GM06990 (cell line): Measurements from ENCODE around the gene NEAT1.

Source experiments
- DNase-seq: peaks from one replicate; pipeline ENCODE4 v3.0.0-alpha.2; 2011; ENCODE audit not compliant: insufficient read length; ENCODE audit errors: extremely low read depth
- H3K27me3 ChIP-seq: replicated peaks from 2 replicates; pipeline ENCODE4 v1.6.0; 2011; ENCODE audit warnings: low read length; ENCODE audit not compliant: control insufficient read depth, insufficient read depth
- H3K36me3 ChIP-seq: 2 replicates; pipeline ENCODE4 v1.5.1; 2011; ENCODE audit warnings: low read length; ENCODE audit not compliant: control insufficient read depth, insufficient read depth
- H3K4me3 ChIP-seq: replicated peaks from 2 replicates; pipeline ENCODE4 v1.5.1; 2011; ENCODE audit warnings: low read depth, mild to moderate bottlenecking, control low read depth, low read length
- CTCF ChIP-seq: IDR thresholded peaks from 2 replicates; pipeline ENCODE4 v1.5.1; 2011; ENCODE audit warnings: low read length, control low read depth, mild to moderate bottlenecking, inconsistent platforms; ENCODE audit not compliant: insufficient read depth, poor library complexity, severe bottlenecking

NEAT1 gene

GRCh38 chr11:65489035-65489705, 66.6 kb downstream of the NEAT1 start:
- no peak for DNase-seq
- H3K36me3 ChIP-seq: no peaks in the 10 kb centered on the region

GRCh38 chr11:65489706-65490320, 67.2 kb downstream of the NEAT1 start:
- DNase-seq: no peak
- TF ChIP-seq CTCF: no peak
- Histone ChIP-seq H3K4me3 (no peak overlapping the region), H3K27me3 (no peaks in the 10 kb centered on the region), H3K36me3 (no peaks in the 10 kb centered on the region)

More at GRCh38 chr11:65489035-65489705, 66.6 kb downstream of the NEAT1 start:
- no peak for TF ChIP-seq CTCF
- Histone ChIP-seq H3K4me3 (no peak overlapping the region), H3K27me3 (no peaks in the 10 kb centered on the region)

GRCh38 chr11:65491163-65491465, 68.5 kb downstream of the NEAT1 start:
- TF ChIP-seq CTCF: no peak
- no peaks in the 10 kb centered on the region for H3K27me3 ChIP-seq
- no peaks in the 10 kb centered on the region for H3K36me3 ChIP-seq
- DNase-seq: no peak
- no peak overlapping the region for H3K4me3 ChIP-seq

GRCh38 chr11:65491614-65492386, 69.2 kb downstream of the NEAT1 start:
- H3K4me3 ChIP-seq: no peak overlapping the region
- no peak for TF ChIP-seq CTCF
- peak; percentile 58 for DNase-seq
- no peaks in the 10 kb centered on the region for H3K27me3 ChIP-seq
- H3K36me3 ChIP-seq: no peaks in the 10 kb centered on the region

- H3K4me3 ChIP-seq: 0 out of 2 replicates have a peak overlapping the region, but pooled peaks have one; percentile 5
- DNase-seq: no peak
- H3K27me3 ChIP-seq: no peaks in the 10 kb centered on the region
- H3K36me3 ChIP-seq: no peaks in the 10 kb centered on the region
- TF ChIP-seq CTCF: no peak
These were observed 69.7 kb downstream of the NEAT1 start for GRCh38 chr11:65492387-65492636.
